Neural crest cell (in vitro differentiated cells): ENCODE measurements around the gene ARHGEF7. TPM values are rescaled to one million over a fixed set of nuclear protein-coding genes. Genes with fewer than 3 reads are reported as not detected.
A peak's percentile ranks its signal among the peaks of the same experiment; 100 is the strongest.
"Not testable (repeated sequence)": the region's sequence is repeated elsewhere in the genome, so short reads cannot be mapped to it uniquely, and the experiment has no call there.

Source experiments
- DNase-seq: peaks from one replicate; pipeline ENCODE4 v3.0.0; 2021; ENCODE audit warnings: low read depth, mixed read lengths, low spot score
- H3K27ac Mint-ChIP-seq: one replicate; pipeline ENCODE4 v1.8.0; 2021; ENCODE audit warnings: mild to moderate bottlenecking, mixed read lengths; ENCODE audit not compliant: unreplicated experiment
- H3K27me3 Mint-ChIP-seq: 2 replicates; pipeline ENCODE4 v1.8.0; 2021; ENCODE audit warnings: low read depth, mild to moderate bottlenecking, mixed read lengths
- H3K36me3 Mint-ChIP-seq: 2 replicates; pipeline ENCODE4 v1.8.0; 2021; ENCODE audit warnings: low read depth, mild to moderate bottlenecking, mixed read lengths
- H3K4me1 Mint-ChIP-seq: 2 replicates; pipeline ENCODE4 v1.8.0; 2021; ENCODE audit warnings: mixed read lengths
- H3K4me3 Mint-ChIP-seq: one replicate; pipeline ENCODE4 v1.8.0; 2021; ENCODE audit warnings: mild to moderate bottlenecking, mixed read lengths
- H3K9me3 Mint-ChIP-seq: 2 replicates; pipeline ENCODE4 v1.8.0; 2021; ENCODE audit warnings: mixed read lengths
- CTCF ChIP-seq: fragments of 200-600 bp; sonication (generic); conservative IDR thresholded peaks from 2 replicates; pipeline ENCODE4 v1.5.0; 2021; ENCODE audit warnings: antibody characterized with exemption, mild to moderate bottlenecking
- total RNA-seq: library from RNA; stranded (reverse); gene quantifications from 2 replicates; pipeline ENCODE4 v1.2.1, GENCODE V29; 2021

ARHGEF7 gene
- total RNA-seq, 1 donor from 2014 or later, result 77.3 TPM

GRCh38 chr13:111074826-111075225, 40.3 kb upstream of the ARHGEF7 start:
- H3K27ac Mint-ChIP-seq, result no peak overlapping the region
- no peak overlapping the region for H3K4me3 Mint-ChIP-seq
- H3K27me3 Mint-ChIP-seq, result peaks cover 11% of the 10 kb centered on the region
- H3K36me3 Mint-ChIP-seq, result peaks cover 23% of the 10 kb centered on the region
- H3K9me3 Mint-ChIP-seq, result peaks cover 24% of the 10 kb centered on the region
- DNase-seq, result no peak
- H3K4me1 Mint-ChIP-seq, result no peaks in the 10 kb centered on the region
- no peak for TF ChIP-seq CTCF

- TF ChIP-seq CTCF, result no peak
- Mint-ChIP-seq H3K9me3 (peaks cover 16% of the 10 kb centered on the region), H3K4me3 (no peak overlapping the region), H3K36me3 (peaks cover 17% of the 10 kb centered on the region), H3K27me3 (peaks cover 4% of the 10 kb centered on the region), H3K4me1 (no peaks in the 10 kb centered on the region), H3K27ac (no peak overlapping the region)
- no peak for DNase-seq
These were observed 38.7 kb upstream of the ARHGEF7 start for GRCh38 chr13:111076155-111077013.

GRCh38 chr13:111079375-111079774, 35.7 kb upstream of the ARHGEF7 start:
- peaks cover 8% of the 10 kb centered on the region for H3K9me3 Mint-ChIP-seq
- H3K27ac Mint-ChIP-seq, result no peak overlapping the region
- no peaks in the 10 kb centered on the region for H3K4me1 Mint-ChIP-seq
- no peak overlapping the region for H3K4me3 Mint-ChIP-seq
- TF ChIP-seq CTCF, result no peak
- no peak for DNase-seq
- H3K36me3 Mint-ChIP-seq, result peaks cover 8% of the 10 kb centered on the region
- no peaks in the 10 kb centered on the region for H3K27me3 Mint-ChIP-seq

GRCh38 chr13:111080642-111081041, 34.5 kb upstream of the ARHGEF7 start:
- TF ChIP-seq CTCF, result no peak
- Mint-ChIP-seq H3K27me3 (no peaks in the 10 kb centered on the region), H3K4me1 (no peaks in the 10 kb centered on the region), H3K27ac (no peak overlapping the region), H3K4me3 (no peak overlapping the region), H3K9me3 (peaks cover 1% of the 10 kb centered on the region), H3K36me3 (peaks cover under 1% of the 10 kb centered on the region)
- no peak for DNase-seq

- Mint-ChIP-seq H3K4me1 (no peaks in the 10 kb centered on the region), H3K27me3 (no peaks in the 10 kb centered on the region), H3K9me3 (no peaks in the 10 kb centered on the region), H3K4me3 (no peak overlapping the region), H3K36me3 (no peaks in the 10 kb centered on the region), H3K27ac (no peak overlapping the region)
- DNase-seq, result no peak
- no peak for TF ChIP-seq CTCF
These were observed 32.9 kb upstream of the ARHGEF7 start for GRCh38 chr13:111082240-111082639.

GRCh38 chr13:111082769-111083168, 32.3 kb upstream of the ARHGEF7 start:
- H3K4me1 Mint-ChIP-seq, H3K36me3 Mint-ChIP-seq, DNase-seq, H3K9me3 Mint-ChIP-seq, H3K27me3 Mint-ChIP-seq, H3K4me3 Mint-ChIP-seq: not testable (repeated sequence)
- H3K27ac Mint-ChIP-seq, result peak overlapping the region; percentile 24

GRCh38 chr13:111083693-111084092, 31.4 kb upstream of the ARHGEF7 start:
- H3K27ac Mint-ChIP-seq, DNase-seq, H3K4me1 Mint-ChIP-seq, H3K36me3 Mint-ChIP-seq, H3K27me3 Mint-ChIP-seq, H3K4me3 Mint-ChIP-seq, H3K9me3 Mint-ChIP-seq: not testable (repeated sequence)
